ENCODE results near the gene SMG6. TPM values are rescaled to one million over a fixed set of nuclear protein-coding genes. Genes with fewer than 3 reads are reported as not detected.

Gene SMG6
- total RNA-seq (ENCODE audit: low replicate concordance) = 37.5 and 49.3 TPM in 2 replicates

DNA sequence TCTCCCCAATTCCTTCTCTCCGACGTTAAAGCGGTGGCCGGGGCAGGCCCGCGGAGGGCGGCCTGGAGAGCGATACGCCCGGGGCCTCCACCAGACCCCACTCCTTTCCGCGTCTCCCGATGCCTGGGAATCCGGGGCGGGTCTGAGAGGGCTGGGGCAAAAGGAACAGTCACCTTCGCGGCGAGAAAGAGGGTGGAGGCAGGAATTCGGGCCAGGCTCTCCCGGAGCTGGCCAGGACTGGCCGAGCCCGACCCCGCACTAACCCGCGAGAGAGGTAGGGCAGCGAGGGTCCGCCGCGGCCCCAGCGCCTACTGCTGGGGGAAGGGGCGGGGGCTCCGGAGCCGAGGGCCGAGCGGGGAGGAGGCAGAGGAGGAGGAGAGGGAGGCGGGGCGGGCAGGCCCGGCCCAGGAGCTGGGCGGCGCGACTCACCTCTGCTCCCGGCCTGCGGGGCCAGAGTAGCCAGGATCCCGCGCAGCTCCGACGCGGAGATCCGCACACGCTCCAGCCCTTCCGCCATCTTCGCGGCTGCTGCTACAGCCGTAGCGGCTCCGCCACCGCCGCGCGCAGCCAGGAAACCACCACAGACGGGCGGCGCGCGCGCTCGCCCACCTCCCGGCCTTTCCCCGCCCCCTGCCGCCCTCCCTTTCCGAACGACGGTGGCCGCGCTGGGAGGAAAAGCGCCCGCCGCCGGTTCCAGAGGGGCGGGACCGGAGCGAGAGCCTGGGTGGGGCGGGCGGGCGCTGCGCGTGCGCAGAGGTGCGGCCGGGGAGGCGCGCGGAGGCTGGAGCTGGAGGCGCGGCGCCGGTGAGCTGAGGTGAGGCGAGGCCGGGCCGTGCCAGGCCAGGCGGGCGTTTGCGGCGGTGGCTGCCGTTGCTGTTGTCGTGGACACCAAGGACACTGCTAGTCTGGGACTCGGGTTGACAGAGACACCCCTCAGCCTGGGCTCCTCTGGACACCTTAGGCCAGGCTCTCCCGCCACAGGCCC, at the start of gene SMG6, which contains the start of gene SRR:
TSS of gene SMG6 (minus strand) at position 582 of the 985 bp plus-strand sequence. CDS start at position 517, 65 bp downstream.
TSS of gene SRR (plus strand) at position 747 of the 985 bp plus-strand sequence. CDS start 11,611 bp downstream, outside the sequence.
- DNase-seq (ENCODE audit: low read depth) = peak; percentile 79
- H3K4me3 ChIP-seq (ENCODE audit: low read depth, low read length) = peak within 1 kb of the TSS; percentile 91
- TF ChIP-seq, protein P1, sequence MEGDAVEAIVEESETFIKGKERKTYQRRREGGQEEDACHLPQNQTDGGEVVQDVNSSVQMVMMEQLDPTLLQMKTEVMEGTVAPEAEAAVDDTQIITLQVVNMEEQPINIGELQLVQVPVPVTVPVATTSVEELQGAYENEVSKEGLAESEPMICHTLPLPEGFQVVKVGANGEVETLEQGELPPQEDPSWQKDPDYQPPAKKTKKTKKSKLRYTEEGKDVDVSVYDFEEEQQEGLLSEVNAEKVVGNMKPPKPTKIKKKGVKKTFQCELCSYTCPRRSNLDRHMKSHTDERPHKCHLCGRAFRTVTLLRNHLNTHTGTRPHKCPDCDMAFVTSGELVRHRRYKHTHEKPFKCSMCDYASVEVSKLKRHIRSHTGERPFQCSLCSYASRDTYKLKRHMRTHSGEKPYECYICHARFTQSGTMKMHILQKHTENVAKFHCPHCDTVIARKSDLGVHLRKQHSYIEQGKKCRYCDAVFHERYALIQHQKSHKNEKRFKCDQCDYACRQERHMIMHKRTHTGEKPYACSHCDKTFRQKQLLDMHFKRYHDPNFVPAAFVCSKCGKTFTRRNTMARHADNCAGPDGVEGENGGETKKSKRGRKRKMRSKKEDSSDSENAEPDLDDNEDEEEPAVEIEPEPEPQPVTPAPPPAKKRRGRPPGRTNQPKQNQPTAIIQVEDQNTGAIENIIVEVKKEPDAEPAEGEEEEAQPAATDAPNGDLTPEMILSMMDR (IDR thresholded peaks at IDR 0.05; ENCODE audit: insufficient read depth, low read length) = no peak

DNA sequence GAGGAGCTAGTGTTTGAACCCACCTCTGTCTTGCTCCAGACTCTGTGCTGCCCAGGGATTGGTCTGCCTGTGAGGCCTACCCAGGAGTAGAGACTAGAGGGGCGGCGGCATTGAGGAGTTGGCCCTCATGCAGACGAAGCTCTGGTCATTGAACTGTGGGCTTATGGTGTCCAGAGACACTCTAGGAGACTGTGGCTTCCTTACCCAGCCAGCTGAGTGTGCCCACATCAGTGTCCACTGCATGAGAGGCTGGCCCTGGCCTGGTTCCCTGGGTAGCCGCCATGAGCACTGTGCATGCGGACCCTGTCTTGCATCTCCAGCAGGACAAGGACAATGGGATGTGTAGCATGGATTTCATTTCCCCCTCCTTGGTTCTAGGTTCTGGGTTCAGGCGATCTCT, 47.7 kb upstream of the SMG6 start:
- no peak overlapping the region for H3K4me3 ChIP-seq (ENCODE audit: low read depth, low read length)
- TF ChIP-seq, protein P1 (IDR thresholded peaks at IDR 0.05; ENCODE audit: insufficient read depth, low read length) = no peak
- no peak for DNase-seq (ENCODE audit: low read depth)

DNA sequence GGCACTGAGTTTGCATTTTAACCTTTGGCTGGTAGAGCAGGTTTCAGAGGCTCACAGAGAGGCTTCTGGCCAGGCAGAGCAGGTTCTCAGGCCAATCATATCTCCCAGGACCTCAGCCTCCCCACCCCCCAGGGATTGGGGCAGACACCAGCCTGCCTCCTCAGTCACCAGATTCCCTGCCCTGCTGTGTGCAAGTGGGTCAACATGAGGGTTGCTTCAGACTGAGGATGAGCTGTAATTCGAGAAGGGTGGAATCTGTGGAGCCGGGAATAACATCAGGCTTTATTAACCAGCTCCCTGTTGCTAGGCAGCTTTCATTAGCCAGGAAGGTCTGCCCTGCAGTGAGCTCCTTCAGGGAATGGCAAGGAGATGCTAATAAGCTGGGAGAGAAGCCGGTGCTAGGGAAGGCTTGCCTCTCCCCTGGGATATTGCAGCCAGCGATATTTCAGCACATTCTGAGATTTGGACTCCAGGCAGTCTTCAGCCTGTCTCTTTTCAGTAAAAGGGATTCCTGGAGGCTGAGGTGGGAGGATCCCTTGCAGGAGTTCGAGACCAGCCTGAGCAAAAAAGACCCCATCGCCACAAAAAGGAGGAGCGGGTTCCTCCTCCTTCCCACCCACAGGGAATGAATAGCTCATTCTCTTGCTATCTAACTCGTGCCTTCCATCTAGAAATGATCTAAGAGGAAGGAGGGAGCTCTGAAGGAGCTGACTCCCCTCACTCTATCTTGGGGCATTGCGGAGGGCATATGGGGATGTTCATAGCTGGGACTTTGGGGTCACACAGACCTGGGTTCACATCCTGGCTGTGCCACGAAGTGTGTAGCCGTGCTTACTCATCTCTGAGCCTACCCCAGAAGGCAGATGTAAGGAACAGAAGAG, 44.5 kb upstream of the SMG6 start:
- no peak overlapping the region for H3K4me3 ChIP-seq (ENCODE audit: low read depth, low read length)
- peak; percentile 63 for DNase-seq (ENCODE audit: low read depth)
- TF ChIP-seq, protein P1 (IDR thresholded peaks at IDR 0.05; ENCODE audit: insufficient read depth, low read length) = no peak

DNA sequence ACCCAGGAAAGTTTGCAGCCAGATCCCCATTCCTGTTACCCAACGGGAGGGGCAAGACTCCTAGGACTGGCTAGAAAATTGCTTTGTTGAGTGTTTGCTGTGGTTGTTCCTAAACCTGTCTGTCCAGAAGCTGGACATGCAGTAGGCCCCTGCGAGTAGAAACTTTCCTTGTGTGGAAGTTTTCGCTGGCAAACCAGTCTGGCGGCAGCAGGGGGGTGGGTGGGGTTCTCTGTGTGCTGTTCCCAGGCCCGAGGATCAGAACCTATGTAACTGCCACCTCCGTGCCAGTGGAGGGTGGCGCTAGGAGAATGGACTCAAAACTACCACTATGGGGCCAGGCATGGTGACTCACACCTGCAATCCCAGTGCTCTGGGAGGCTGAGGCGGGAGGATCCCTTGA, 42.9 kb upstream of the SMG6 start:
- TF ChIP-seq, protein P1 (IDR thresholded peaks at IDR 0.05; ENCODE audit: insufficient read depth, low read length) = no peak
- no peak for DNase-seq (ENCODE audit: low read depth)
- no peak overlapping the region for H3K4me3 ChIP-seq (ENCODE audit: low read depth, low read length)

DNA sequence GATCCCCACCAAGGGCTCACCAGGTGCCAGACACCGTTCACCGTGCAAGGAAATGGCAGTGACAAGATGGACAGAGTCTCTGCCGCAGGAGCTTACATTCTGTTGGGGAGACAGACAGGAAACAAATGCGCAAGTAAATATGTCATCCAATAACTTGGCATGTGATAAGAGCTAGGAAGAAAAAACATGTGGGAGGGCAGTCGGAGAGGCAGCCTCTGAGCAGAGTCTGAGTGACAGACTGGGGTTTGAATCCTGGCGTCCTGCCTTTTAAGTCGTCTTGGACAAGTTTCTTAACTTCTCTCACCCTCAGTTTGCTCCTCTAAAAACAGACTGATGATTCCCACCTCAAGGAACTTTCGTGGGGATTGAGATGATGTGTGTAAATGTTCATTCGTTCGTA, 40.9 kb upstream of the SMG6 start:
- TF ChIP-seq, protein P1 (IDR thresholded peaks at IDR 0.05; ENCODE audit: insufficient read depth, low read length) = no peak
- DNase-seq (ENCODE audit: low read depth) = no peak
- H3K4me3 ChIP-seq (ENCODE audit: low read depth, low read length) = no peak overlapping the region

DNA sequence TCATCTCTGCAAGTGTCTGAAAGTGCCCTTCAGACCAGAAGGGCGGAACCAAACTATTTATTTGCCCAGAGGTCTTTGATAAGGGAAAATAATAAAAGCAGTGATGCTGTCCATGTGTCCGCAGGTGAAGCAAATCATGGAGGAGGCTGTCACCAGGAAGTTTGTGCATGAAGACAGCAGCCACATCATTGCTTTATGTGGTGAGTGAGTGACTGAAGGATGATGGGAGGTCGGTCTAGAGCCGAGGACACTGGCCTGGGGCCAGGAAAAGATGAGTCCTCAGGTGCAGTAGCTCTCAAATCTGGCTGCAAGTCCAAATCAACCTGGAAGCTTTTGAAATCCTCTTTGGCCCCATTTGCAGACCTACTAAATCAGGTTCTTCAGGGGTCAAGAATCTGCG, 39.8 kb upstream of the SMG6 start:
- DNase-seq (ENCODE audit: low read depth) = no peak
- no peak overlapping the region for H3K4me3 ChIP-seq (ENCODE audit: low read depth, low read length)
- TF ChIP-seq, protein P1 (IDR thresholded peaks at IDR 0.05; ENCODE audit: insufficient read depth, low read length) = no peak
